Measurements from ENCODE around the gene OSBPL7.

GRCh38 chr17:47774987-47775580, 46.5 kb downstream of the OSBPL7 start:
- no peak for TF ChIP-seq EZH2 (IDR thresholded peaks at IDR 0.05)
- TF ChIP-seq CTCF (IDR thresholded peaks at IDR 0.05), result no peak
- no peak for TF ChIP-seq EZH2phosphoT487 (IDR thresholded peaks at IDR 0.05)

All from neural progenitor cell (in vitro differentiated cells).